ENCODE results near the gene CXCL1.

DNA sequence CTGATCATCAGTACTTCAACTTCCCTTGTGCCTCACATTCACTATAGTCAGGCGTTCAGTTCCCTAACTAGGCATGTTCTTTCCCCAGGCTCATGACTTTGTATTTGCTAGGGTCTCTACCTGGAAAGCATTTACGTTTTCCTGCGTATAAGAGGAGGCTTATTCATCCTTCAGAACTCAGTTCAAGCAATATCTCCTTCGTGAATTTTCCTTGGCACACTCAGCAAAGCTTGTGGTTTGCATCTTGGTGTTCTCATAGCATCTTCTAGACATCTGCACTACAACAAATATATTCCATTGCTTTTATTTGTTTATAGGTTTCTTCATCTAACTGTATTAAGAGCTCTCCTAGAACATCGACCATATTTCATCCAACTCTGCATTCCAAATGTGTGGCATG, 30.1 kb upstream of the CXCL1 start:
- no peak for TF ChIP-seq POLR2A (IDR thresholded peaks at IDR 0.05)
- no peak for TF ChIP-seq CTCF (IDR thresholded peaks at IDR 0.05)
